ENCODE data around the gene DAZAP2.

- no peak for TF ChIP-seq POLR2AphosphoS5 (IDR thresholded peaks at IDR 0.05)
- TF ChIP-seq, protein P1, sequence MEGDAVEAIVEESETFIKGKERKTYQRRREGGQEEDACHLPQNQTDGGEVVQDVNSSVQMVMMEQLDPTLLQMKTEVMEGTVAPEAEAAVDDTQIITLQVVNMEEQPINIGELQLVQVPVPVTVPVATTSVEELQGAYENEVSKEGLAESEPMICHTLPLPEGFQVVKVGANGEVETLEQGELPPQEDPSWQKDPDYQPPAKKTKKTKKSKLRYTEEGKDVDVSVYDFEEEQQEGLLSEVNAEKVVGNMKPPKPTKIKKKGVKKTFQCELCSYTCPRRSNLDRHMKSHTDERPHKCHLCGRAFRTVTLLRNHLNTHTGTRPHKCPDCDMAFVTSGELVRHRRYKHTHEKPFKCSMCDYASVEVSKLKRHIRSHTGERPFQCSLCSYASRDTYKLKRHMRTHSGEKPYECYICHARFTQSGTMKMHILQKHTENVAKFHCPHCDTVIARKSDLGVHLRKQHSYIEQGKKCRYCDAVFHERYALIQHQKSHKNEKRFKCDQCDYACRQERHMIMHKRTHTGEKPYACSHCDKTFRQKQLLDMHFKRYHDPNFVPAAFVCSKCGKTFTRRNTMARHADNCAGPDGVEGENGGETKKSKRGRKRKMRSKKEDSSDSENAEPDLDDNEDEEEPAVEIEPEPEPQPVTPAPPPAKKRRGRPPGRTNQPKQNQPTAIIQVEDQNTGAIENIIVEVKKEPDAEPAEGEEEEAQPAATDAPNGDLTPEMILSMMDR (IDR thresholded peaks at IDR 0.05) = no peak
These were observed 48.8 kb upstream of the DAZAP2 start for GRCh38 chr12:51189790-51190355.

All from prostate gland (tissue), 2 donors.